ENCODE results near the gene CUL3. TPM values are rescaled to one million over a fixed set of nuclear protein-coding genes. Genes with fewer than 3 reads are reported as not detected.

The CUL3 gene
- total and polyA plus RNA-seq, 10 of the 15 experiments (the other 5 are each of a cell fraction or from before 2014, with no cell fraction given) = 22.0 to 95.4 (median 53.4) TPM

DNA sequence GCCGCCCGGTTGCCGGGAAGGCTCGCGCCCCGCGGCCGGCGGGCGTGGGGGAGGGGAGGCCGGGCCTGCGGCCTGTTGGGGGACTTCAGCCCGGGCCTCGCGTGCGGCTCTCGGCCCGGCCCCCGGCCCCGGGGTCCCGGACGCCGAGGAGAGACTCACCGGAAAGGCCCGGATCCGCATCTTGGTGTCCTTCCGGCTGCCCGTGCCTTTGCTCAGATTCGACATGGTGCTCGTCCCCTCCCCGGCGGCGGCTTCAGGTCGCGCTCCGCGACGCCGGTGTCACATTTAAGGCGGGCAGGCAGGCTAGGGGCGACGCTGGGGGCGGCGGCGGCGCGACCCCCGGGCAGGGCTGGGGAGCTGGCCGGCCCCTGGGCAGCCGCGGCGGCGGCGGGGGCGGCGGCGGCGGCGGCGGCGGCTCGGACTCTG lies 365 bp downstream of the CUL3 start (continued):
- TF ChIP-seq CTCF (IDR thresholded peaks at IDR 0.05 in 2 of 3, conservative IDR thresholded peaks at IDR 0.05 in 1 of 3; ENCODE audit: control insufficient read depth in 2 of 3, extremely low read depth in 1 of 3, insufficient read depth in 1 of 3, low read depth in 3 of 3, low read length in 3 of 3) (no peak), STAT3 (IDR thresholded peaks at IDR 0.05; ENCODE audit: low read depth, low read length) (no peak), ATF3 (IDR thresholded peaks at IDR 0.05; ENCODE audit: borderline replicate concordance, extremely low read depth, low read depth, low read length) (no peak), ASH2L (IDR thresholded peaks at IDR 0.05; ENCODE audit: borderline replicate concordance, low read depth) (peak; percentile 74; the same call in 1 of the 2 replicates), EP300 (IDR thresholded peaks at IDR 0.05; ENCODE audit: borderline replicate concordance in 1 of 2, control insufficient read depth in 1 of 2, low read depth in 2 of 2, low read length in 2 of 2) (no peak), ZNF24 (IDR thresholded peaks at IDR 0.05) (no peak), HDAC6 (IDR thresholded peaks at IDR 0.05; ENCODE audit: unreplicated experiment) (no peak), MXI1 (IDR thresholded peaks at IDR 0.05; ENCODE audit: low read depth, low read length) (peak; percentile 25; the same call in 1 of the 2 replicates), RAD21 (IDR thresholded peaks at IDR 0.05; ENCODE audit: insufficient read depth, low read depth, low read length) (no peak), ZNF384 (IDR thresholded peaks at IDR 0.05; ENCODE audit: borderline replicate concordance, low read depth, low read length) (no peak), BHLHE40 (IDR thresholded peaks at IDR 0.05; ENCODE audit: borderline replicate concordance in 1 of 2, low read depth in 2 of 2, low read length in 1 of 2) (peak; percentile 24 to 66; a peak in 2 of 4 replicates), IKZF1 (conservative IDR thresholded peaks at IDR 0.05) (peak; percentile 40), LARP7 (IDR thresholded peaks at IDR 0.05) (peak; percentile 75; the same call in 1 of the 2 replicates), SP1 (IDR thresholded peaks at IDR 0.05; ENCODE audit: low read depth, low read length) (no peak), POLR2A (IDR thresholded peaks at IDR 0.05; ENCODE audit: low read depth, low read length) (peak; percentile 51; the same call in 1 of the 2 replicates), SRF (IDR thresholded peaks at IDR 0.05; ENCODE audit: low read depth in 2 of 2, low read length in 2 of 2) (peak in 1 of 2 experiments; percentile 15; a peak in 1 of 4 replicates), GATAD2B (conservative IDR thresholded peaks at IDR 0.05; ENCODE audit: low read depth) (peak; percentile 72; the same call in 1 of the 2 replicates), TAF1 (IDR thresholded peaks at IDR 0.05; ENCODE audit: borderline replicate concordance, low read depth, low read length) (peak; percentile 23; the same call in 1 of the 2 replicates), ELK1 (IDR thresholded peaks at IDR 0.05; ENCODE audit: low read depth, low read length) (0 out of 2 replicates have a peak, but pooled peaks have one; percentile 17), ATF2 (IDR thresholded peaks at IDR 0.05; ENCODE audit: low read length) (no peak), HDGF (IDR thresholded peaks at IDR 0.05) (no peak), HDAC2 (IDR thresholded peaks at IDR 0.05) (no peak), MYB (IDR thresholded peaks at IDR 0.05; ENCODE audit: borderline replicate concordance, low read depth, low read length) (no peak), FOS (IDR thresholded peaks at IDR 0.05; ENCODE audit: borderline replicate concordance, extremely low read depth, insufficient read length) (no peak), RB1 (IDR thresholded peaks at IDR 0.05; ENCODE audit: borderline replicate concordance) (no peak)
- TF ChIP-seq, protein P1, sequence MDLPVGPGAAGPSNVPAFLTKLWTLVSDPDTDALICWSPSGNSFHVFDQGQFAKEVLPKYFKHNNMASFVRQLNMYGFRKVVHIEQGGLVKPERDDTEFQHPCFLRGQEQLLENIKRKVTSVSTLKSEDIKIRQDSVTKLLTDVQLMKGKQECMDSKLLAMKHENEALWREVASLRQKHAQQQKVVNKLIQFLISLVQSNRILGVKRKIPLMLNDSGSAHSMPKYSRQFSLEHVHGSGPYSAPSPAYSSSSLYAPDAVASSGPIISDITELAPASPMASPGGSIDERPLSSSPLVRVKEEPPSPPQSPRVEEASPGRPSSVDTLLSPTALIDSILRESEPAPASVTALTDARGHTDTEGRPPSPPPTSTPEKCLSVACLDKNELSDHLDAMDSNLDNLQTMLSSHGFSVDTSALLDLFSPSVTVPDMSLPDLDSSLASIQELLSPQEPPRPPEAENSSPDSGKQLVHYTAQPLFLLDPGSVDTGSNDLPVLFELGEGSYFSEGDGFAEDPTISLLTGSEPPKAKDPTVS (IDR thresholded peaks at IDR 0.05; ENCODE audit: low read depth, low read length) = no peak

All from GM12878 (cell line).